Measurements from ENCODE around the gene CCS.
"Not testable (repeated sequence)": the region's sequence is repeated elsewhere in the genome, so short reads cannot be mapped to it uniquely, and the experiment has no call there.

GRCh38 chr11:66639814-66640340, 46.9 kb downstream of the CCS start:
- not testable (repeated sequence) for TF ChIP-seq CTCF (IDR thresholded peaks at IDR 0.05; ENCODE audit: low read depth, low read length, poor library complexity, severe bottlenecking); EZH2phosphoT487 (IDR thresholded peaks at IDR 0.05; ENCODE audit: borderline replicate concordance, low read length)
